HEK293T (cell line): ENCODE measurements around the gene PBX2.

Source experiments
- FOXK2 ChIP-seq: fragments of 450-650 bp; IDR thresholded peaks from 2 replicates; pipeline ENCODE4 v1.6.1; 2016; ENCODE audit warnings: mild to moderate bottlenecking
- NFRKB ChIP-seq: fragments of 450-650 bp; IDR thresholded peaks from 2 replicates; pipeline ENCODE4 v1.6.1; 2016; ENCODE audit warnings: mild to moderate bottlenecking, moderate library complexity

GRCh38 chr6:32166411-32167061 lies 23.5 kb downstream of the PBX2 start:
- TF ChIP-seq NFRKB = no peak
- no peak for TF ChIP-seq FOXK2
